Measurements from ENCODE around the gene KHDC1.

GRCh38 chr6:73308712-73309534 lies 45.9 kb upstream of the KHDC1 start:
- no peak for TF ChIP-seq EZH2 (IDR thresholded peaks at IDR 0.05; ENCODE audit: low read length)
- no peak for TF ChIP-seq CTCF (optimal IDR thresholded peaks at IDR 0.05 in 1 of 3, IDR thresholded peaks at IDR 0.05 in 1 of 3, conservative IDR thresholded peaks at IDR 0.05 in 1 of 3; ENCODE audit: extremely low read depth in 1 of 3, insufficient read depth in 2 of 3, low read length in 3 of 3)

Data from keratinocyte (primary cell).